ENCODE measurements around the gene PIK3CG. TPM values are rescaled to one million over a fixed set of nuclear protein-coding genes. Genes with fewer than 3 reads are reported as not detected.
"Not testable (repeated sequence)": the region's sequence is repeated elsewhere in the genome, so short reads cannot be mapped to it uniquely, and the experiment has no call there.

PIK3CG gene
- polyA plus RNA-seq, 2 of the 4 experiments (the other 2 are of a cell fraction): not detected

- no peak for TF ChIP-seq CHD2 (IDR thresholded peaks at IDR 0.05; ENCODE audit: low read length, partially characterized antibody)
- TF ChIP-seq FOXS1 (CRISPR knock-in tag; IDR thresholded peaks at IDR 0.05): no peak
- no peak for TF ChIP-seq ESRRA (IDR thresholded peaks at IDR 0.05; ENCODE audit: borderline replicate concordance, low read length)
- TF ChIP-seq TP53 (CRISPR knock-in tag; IDR thresholded peaks at IDR 0.05): no peak
- no peak for TF ChIP-seq KDM1A (IDR thresholded peaks at IDR 0.05; ENCODE audit: low read depth)
These were observed 89.8 kb downstream of the PIK3CG start (continued) for GRCh38 chr7:106954840-106955239.

GRCh38 chr7:106955857-106956256 is 90.8 kb downstream of the PIK3CG start:
- H3K9me3 ChIP-seq; H3K4me3 ChIP-seq; ATAC-seq; DNase-seq (ENCODE audit: low read depth in 1 of 2, low spot score in 1 of 2); H3K4me2 ChIP-seq; FAIRE-seq; H3K27ac ChIP-seq; H3K4me1 ChIP-seq: not testable (repeated sequence)
- 3% methylated on average over 1 of the region's 1 CpG for WGBS (ENCODE audit: missing lambda C conversion rate)
- POLR2A ChIA-PET: interaction anchor here (0.6 kb wide), 1 partner anchor 398 kb away, joined by 3 read pairs; no protein-coding TSS in a partner anchor
- CTCF ChIA-PET: interaction anchor here (0.8 to 1.7 kb wide), 3 partner anchors 8 to 16 kb away, joined by 3 read pairs; no protein-coding TSS in a partner anchor

Other genes with a start within 250 kb of the PIK3CG start
- 9.9 and 11.4 TPM in 2 replicates for gene CCDC71L, start 204.1 kb upstream of the PIK3CG start, polyA plus RNA-seq (2011; rRNA removed)
- gene CCDC71L, start 204.1 kb upstream of the PIK3CG start, polyA plus RNA-seq (2017; fragmentation: RNase III; extraction: RNeasy Plus Mini Kit Qiagen cat#74134 plus additional on column Dnase treatment): 7.3 to 9.3 TPM (median 9.1 TPM) in 3 replicates
- 2.9 and 4.4 TPM in 2 replicates for gene PRKAR2B, start 179.4 kb downstream of the PIK3CG start, polyA plus RNA-seq (2011; rRNA removed)
- gene PRKAR2B, start 179.4 kb downstream of the PIK3CG start, polyA plus RNA-seq (2017; fragmentation: RNase III; extraction: RNeasy Plus Mini Kit Qiagen cat#74134 plus additional on column Dnase treatment): 2.7 to 3.6 TPM (median 3.0 TPM) in 3 replicates

Data from A549 (cell line).